ENCODE results near the gene PDE6H. TPM values are rescaled to one million over a fixed set of nuclear protein-coding genes. Genes with fewer than 3 reads are reported as not detected.

The PDE6H gene
- polyA plus RNA-seq, 4 donors, result not detected

DNA sequence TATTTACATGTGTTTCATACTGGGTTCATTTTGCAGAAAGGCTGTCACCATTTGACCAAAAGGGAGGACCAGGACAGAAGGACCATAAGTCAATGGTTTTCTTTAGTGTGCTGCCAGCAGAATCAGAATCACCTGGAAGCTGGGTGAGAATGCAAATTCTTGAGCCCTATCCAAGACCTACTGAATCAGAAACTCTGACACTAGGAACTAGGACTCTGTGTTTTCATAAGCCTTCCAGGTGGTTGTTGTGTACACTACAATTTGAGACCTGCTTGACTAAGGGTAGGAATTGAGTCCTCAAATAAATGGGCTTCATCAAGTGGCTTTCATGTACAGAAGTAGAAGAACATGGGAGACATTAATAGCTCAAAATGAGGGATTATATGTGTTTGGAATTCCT is 32.2 kb downstream of the PDE6H start:
- Histone ChIP-seq H3K36me3 (ENCODE audit: control insufficient read depth in 3 of 3, insufficient read depth in 2 of 3, low read depth in 1 of 3, low read length in 3 of 3) (no peaks in the 10 kb centered on the region), H3K27ac (ENCODE audit: low read depth in 1 of 3, low read length in 2 of 3) (no peak overlapping the region), H3K9me3 (ENCODE audit: control insufficient read depth in 2 of 2, insufficient read depth in 1 of 2, low read depth in 1 of 2, low read length in 1 of 2) (no peaks in the 10 kb centered on the region), H3K4me3 (ENCODE audit: low read depth in 1 of 3, low read length in 3 of 3) (no peak overlapping the region), H3K27me3 (ENCODE audit: control insufficient read depth in 3 of 3, insufficient read depth in 3 of 3, low read length in 3 of 3) (peaks cover 0 to 5% (median 4%) of the 10 kb centered on the region in 3 donors), H3K4me1 (ENCODE audit: control insufficient read depth in 3 of 3, insufficient read depth in 2 of 3, low read depth in 1 of 3, low read length in 2 of 3) (no peaks in the 10 kb centered on the region)
- FAIRE-seq (no peak), DNase-seq (no peak)

DNA sequence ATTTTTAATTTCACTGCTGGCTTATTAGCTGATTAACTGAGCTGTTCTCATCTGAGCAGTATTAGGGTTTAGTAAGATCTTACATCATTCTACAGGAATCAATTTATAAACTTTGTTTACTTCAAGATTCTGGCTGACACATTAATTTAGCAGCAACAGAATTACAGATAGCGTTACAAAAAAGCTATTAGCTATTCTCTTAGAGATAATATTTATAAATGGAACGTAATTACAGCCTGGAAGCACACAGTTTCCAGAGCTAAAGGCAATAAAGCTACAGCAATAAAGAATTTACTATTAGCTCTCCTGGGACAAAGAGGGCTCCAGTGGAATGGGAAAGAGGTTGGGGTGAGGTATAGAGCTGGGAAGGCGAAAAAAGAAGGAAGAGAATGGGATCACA is 34.7 kb downstream of the PDE6H start:
- no peaks in the 10 kb centered on the region for H3K4me1 ChIP-seq (ENCODE audit: control insufficient read depth in 3 of 3, insufficient read depth in 2 of 3, low read depth in 1 of 3, low read length in 2 of 3)
- DNase-seq (no peak), FAIRE-seq (no peak)
- WGBS, 3 donors, result 8 to 26% (median 26%) methylated on average over 3 of the region's 3 CpGs
- peaks cover 0 to 5% (median 0%) of the 10 kb centered on the region in 3 donors for H3K27me3 ChIP-seq (ENCODE audit: control insufficient read depth in 3 of 3, insufficient read depth in 3 of 3, low read length in 3 of 3)
- H3K36me3 ChIP-seq (ENCODE audit: control insufficient read depth in 3 of 3, insufficient read depth in 2 of 3, low read depth in 1 of 3, low read length in 3 of 3), result no peaks in the 10 kb centered on the region
- no peak overlapping the region for H3K27ac ChIP-seq (ENCODE audit: low read depth in 1 of 3, low read length in 2 of 3)
- H3K9me3 ChIP-seq (ENCODE audit: control insufficient read depth in 2 of 2, insufficient read depth in 1 of 2, low read depth in 1 of 2, low read length in 1 of 2), result no peaks in the 10 kb centered on the region
- H3K4me3 ChIP-seq (ENCODE audit: low read depth in 1 of 3, low read length in 3 of 3), result no peak overlapping the region

DNA sequence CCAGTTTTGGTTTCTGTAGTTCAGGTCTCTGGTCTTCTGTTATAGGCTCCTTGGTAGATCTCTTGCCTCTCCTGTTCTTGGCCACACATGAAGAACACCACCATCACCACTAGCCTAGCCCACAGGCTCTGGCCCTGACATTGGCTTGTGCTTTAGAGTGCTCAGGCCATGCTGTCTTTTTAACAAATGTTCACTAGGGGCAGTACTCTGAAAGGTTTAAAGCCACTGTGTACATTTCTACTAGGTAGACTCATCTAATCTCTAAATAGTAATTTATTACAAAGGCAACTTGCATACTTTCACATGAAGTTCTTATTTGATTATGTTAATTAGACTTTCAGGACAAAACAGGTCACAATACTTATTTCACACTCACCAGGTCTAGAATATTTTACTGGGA is 38.3 kb downstream of the PDE6H start:
- Histone ChIP-seq H3K4me1 (ENCODE audit: control insufficient read depth in 3 of 3, insufficient read depth in 2 of 3, low read depth in 1 of 3, low read length in 2 of 3) (no peaks in the 10 kb centered on the region), H3K27me3 (ENCODE audit: control insufficient read depth in 3 of 3, insufficient read depth in 3 of 3, low read length in 3 of 3) (peaks cover 0 to 5% (median 0%) of the 10 kb centered on the region in 3 donors), H3K4me3 (ENCODE audit: low read depth in 1 of 3, low read length in 3 of 3) (no peak overlapping the region), H3K36me3 (ENCODE audit: control insufficient read depth in 3 of 3, insufficient read depth in 2 of 3, low read depth in 1 of 3, low read length in 3 of 3) (no peaks in the 10 kb centered on the region), H3K9me3 (ENCODE audit: control insufficient read depth in 2 of 2, insufficient read depth in 1 of 2, low read depth in 1 of 2, low read length in 1 of 2) (no peaks in the 10 kb centered on the region), H3K27ac (ENCODE audit: low read depth in 1 of 3, low read length in 2 of 3) (no peak overlapping the region)
- DNase-seq, result no peak
- no peak for FAIRE-seq

DNA sequence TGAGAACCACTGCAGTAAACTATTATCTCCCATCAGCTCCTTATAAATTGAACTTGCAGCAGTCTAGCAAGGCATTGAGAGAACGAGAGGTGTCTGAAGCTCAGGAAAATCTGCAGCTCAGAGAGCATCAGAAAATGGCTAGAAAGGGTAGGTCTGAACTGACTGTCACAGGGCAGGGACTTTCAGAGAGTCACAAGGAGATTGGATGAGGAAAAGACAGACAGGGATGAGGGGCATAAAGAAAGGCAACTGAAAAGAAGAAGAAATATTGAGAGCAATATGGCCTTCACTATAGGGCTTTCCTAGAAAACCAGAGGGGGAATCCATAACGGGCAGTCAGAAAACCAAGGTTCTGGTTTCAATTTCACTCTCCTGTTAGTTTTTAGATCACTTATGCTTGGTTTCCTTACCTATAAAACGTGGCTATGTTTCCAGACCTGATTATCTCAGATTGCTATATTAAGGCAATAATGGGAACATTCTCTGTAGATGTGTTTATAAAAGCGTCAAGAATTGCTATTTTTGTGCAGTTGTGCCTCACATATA is 40.9 kb downstream of the PDE6H start:
- Histone ChIP-seq H3K27me3 (ENCODE audit: control insufficient read depth in 3 of 3, insufficient read depth in 3 of 3, low read length in 3 of 3) (peaks cover 0 to 2% (median 0%) of the 10 kb centered on the region in 3 donors), H3K4me1 (ENCODE audit: control insufficient read depth in 3 of 3, insufficient read depth in 2 of 3, low read depth in 1 of 3, low read length in 2 of 3) (no peaks in the 10 kb centered on the region), H3K27ac (ENCODE audit: low read depth in 1 of 3, low read length in 2 of 3) (no peak overlapping the region), H3K9me3 (ENCODE audit: control insufficient read depth in 2 of 2, insufficient read depth in 1 of 2, low read depth in 1 of 2, low read length in 1 of 2) (no peaks in the 10 kb centered on the region), H3K36me3 (ENCODE audit: control insufficient read depth in 3 of 3, insufficient read depth in 2 of 3, low read depth in 1 of 3, low read length in 3 of 3) (no peaks in the 10 kb centered on the region), H3K4me3 (ENCODE audit: low read depth in 1 of 3, low read length in 3 of 3) (no peak overlapping the region)
- WGBS, 3 donors, result 54 to 67% (median 59%) methylated on average over 4 of the region's 4 CpGs
- FAIRE-seq (no peak), DNase-seq (no peak)

DNA sequence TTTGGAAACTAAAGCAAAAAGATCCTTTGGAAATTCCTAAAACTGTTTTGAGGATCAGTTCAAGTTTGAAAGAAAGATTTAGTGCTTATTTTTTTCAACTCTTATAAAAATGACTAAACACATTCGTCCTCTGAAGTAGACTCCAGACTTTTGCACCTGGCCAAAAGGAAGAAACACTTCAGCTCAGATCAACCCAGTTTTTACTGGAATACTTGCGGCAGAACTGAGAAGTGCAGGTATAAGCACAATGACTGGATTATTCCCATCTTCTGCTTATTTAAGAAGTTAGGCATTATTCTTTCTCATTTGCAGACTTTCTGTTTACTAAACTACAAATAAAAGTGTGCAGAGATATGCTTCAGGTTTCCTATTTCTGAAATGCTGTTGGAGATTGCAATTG is 41.9 kb downstream of the PDE6H start:
- H3K4me1 ChIP-seq (ENCODE audit: control insufficient read depth in 3 of 3, insufficient read depth in 2 of 3, low read depth in 1 of 3, low read length in 2 of 3), result no peaks in the 10 kb centered on the region
- WGBS, 3 donors, result 47 to 66% (median 61%) methylated on average over 2 of the region's 2 CpGs
- H3K4me3 ChIP-seq (ENCODE audit: low read depth in 1 of 3, low read length in 3 of 3), result no peak overlapping the region
- no peaks in the 10 kb centered on the region for H3K27me3 ChIP-seq (ENCODE audit: control insufficient read depth in 3 of 3, insufficient read depth in 3 of 3, low read length in 3 of 3)
- H3K9me3 ChIP-seq (ENCODE audit: control insufficient read depth in 2 of 2, insufficient read depth in 1 of 2, low read depth in 1 of 2, low read length in 1 of 2), result no peaks in the 10 kb centered on the region
- H3K36me3 ChIP-seq (ENCODE audit: control insufficient read depth in 3 of 3, insufficient read depth in 2 of 3, low read depth in 1 of 3, low read length in 3 of 3), result no peaks in the 10 kb centered on the region
- no peak for DNase-seq
- FAIRE-seq, result no peak
- H3K27ac ChIP-seq (ENCODE audit: low read depth in 1 of 3, low read length in 2 of 3), result no peak overlapping the region

DNA sequence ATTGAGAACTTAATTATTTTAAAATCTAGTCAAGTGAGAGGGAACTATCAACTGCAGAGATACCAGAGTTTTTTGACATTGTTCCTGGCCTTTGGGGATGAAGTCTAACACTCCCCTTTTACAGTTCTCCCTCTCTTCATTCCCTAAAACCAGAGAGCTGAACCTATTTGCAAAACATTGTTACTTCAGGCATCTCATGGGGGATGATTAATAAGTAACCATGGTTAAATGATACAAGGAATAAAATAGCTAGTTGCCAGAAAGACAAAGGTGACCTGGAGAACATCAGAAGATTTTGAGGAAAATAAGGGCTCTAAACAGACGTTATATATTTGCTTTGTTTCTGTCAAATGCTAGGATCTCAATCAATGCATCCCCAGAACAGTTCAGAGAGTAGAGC is 42.3 kb downstream of the PDE6H start:
- H3K27ac ChIP-seq (ENCODE audit: low read depth in 1 of 3, low read length in 2 of 3), result no peak overlapping the region
- no peak for DNase-seq
- no peaks in the 10 kb centered on the region for H3K9me3 ChIP-seq (ENCODE audit: control insufficient read depth in 2 of 2, insufficient read depth in 1 of 2, low read depth in 1 of 2, low read length in 1 of 2)
- no peaks in the 10 kb centered on the region for H3K36me3 ChIP-seq (ENCODE audit: control insufficient read depth in 3 of 3, insufficient read depth in 2 of 3, low read depth in 1 of 3, low read length in 3 of 3)
- no peaks in the 10 kb centered on the region for H3K27me3 ChIP-seq (ENCODE audit: control insufficient read depth in 3 of 3, insufficient read depth in 3 of 3, low read length in 3 of 3)
- H3K4me1 ChIP-seq (ENCODE audit: control insufficient read depth in 3 of 3, insufficient read depth in 2 of 3, low read depth in 1 of 3, low read length in 2 of 3), result no peaks in the 10 kb centered on the region
- FAIRE-seq, result no peak
- no peak overlapping the region for H3K4me3 ChIP-seq (ENCODE audit: low read depth in 1 of 3, low read length in 3 of 3)
- 4 to 70% (median 25%) methylated on average over 1 of the region's 1 CpG for WGBS, 3 donors

DNA sequence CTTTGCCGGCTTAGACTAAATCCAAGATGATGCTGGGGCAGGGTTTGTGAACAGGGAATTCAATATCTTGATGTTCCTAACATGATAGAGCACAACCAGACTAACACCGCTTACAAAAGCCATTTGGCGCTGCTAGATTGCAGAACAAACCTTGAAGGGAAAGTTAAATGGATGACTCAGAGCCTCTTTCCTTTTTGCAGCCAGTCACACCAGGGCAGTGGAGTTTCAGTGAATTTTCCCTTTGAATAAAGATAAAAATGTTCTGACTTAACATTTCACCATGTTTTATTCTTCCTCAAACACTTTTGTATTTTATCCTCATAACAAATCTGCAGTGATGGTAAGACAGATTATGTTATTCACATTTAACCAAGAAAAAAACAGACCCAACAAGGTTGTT is 47.3 kb downstream of the PDE6H start:
- H3K4me3 ChIP-seq (ENCODE audit: low read depth in 1 of 3, low read length in 3 of 3), result no peak overlapping the region
- no peak for DNase-seq
- H3K9me3 ChIP-seq (ENCODE audit: control insufficient read depth in 2 of 2, insufficient read depth in 1 of 2, low read depth in 1 of 2, low read length in 1 of 2), result no peaks in the 10 kb centered on the region
- no peak for FAIRE-seq
- H3K4me1 ChIP-seq (ENCODE audit: control insufficient read depth in 3 of 3, insufficient read depth in 2 of 3, low read depth in 1 of 3, low read length in 2 of 3), result no peaks in the 10 kb centered on the region
- no peak overlapping the region for H3K27ac ChIP-seq (ENCODE audit: low read depth in 1 of 3, low read length in 2 of 3)
- 81 to 87% (median 81%) methylated on average over 3 of the region's 3 CpGs for whole genome bisulfite sequencing, 3 donors
- no peaks in the 10 kb centered on the region for H3K36me3 ChIP-seq (ENCODE audit: control insufficient read depth in 3 of 3, insufficient read depth in 2 of 3, low read depth in 1 of 3, low read length in 3 of 3)
- H3K27me3 ChIP-seq (ENCODE audit: control insufficient read depth in 3 of 3, insufficient read depth in 3 of 3, low read length in 3 of 3), result no peaks in the 10 kb centered on the region

Other genes starting within 250 kb of the PDE6H start
- gene WBP11, start 169.6 kb upstream of the PDE6H start, polyA plus RNA-seq, result 10 to 100 TPM; 12.2 to 44.5 (median 17.0) TPM
- gene C12orf60, start 169.4 kb upstream of the PDE6H start, polyA plus RNA-seq, result 1 to 10 TPM in 1 of 4 donors, under 1 TPM in 2, not detected in 1; 0.45 to 1.8 (median 0.75) TPM
- gene SMCO3, start 158.9 kb upstream of the PDE6H start, polyA plus RNA-seq, result under 1 TPM in 2 of 4 donors, not detected in 2; 0.06 to 0.25 TPM
- gene ART4, start 129.5 kb upstream of the PDE6H start, polyA plus RNA-seq, result 1 to 10 TPM in 1 of 4 donors, under 1 TPM in 1, not detected in 2; 0.31 to 6.6 TPM
- gene MGP, start 87.2 kb upstream of the PDE6H start, polyA plus RNA-seq, result 100 to 1,000 TPM in 1 of 4 donors, 10 to 100 TPM in 3; 10.6 to 268 (median 15.5) TPM
- 10 to 100 TPM in 1 of 4 donors, under 1 TPM in 1, not detected in 2; 0.12 to 34.9 TPM for gene ERP27, start 34.5 kb upstream of the PDE6H start, polyA plus RNA-seq
- 100 to 1,000 TPM in 1 of 4 donors, 10 to 100 TPM in 3; 26.4 to 104 (median 56.7) TPM for gene ARHGDIB, start 11.4 kb upstream of the PDE6H start, polyA plus RNA-seq
- gene RERG, start 248.4 kb downstream of the PDE6H start, polyA plus RNA-seq, result 1 to 10 TPM in 3 of 4 donors, under 1 TPM in 1; 0.45 to 4.9 (median 2.4) TPM

Data from small intestine (tissue), 7 donors.